Measurements from ENCODE around the gene ZC3HAV1L.
"Not testable (repeated sequence)": the region's sequence is repeated elsewhere in the genome, so short reads cannot be mapped to it uniquely, and the experiment has no call there.

The ZC3HAV1L gene

GRCh38 chr7:139011373-139011772, 24.5 kb downstream of the ZC3HAV1L start:
- no peak for DNase-seq

GRCh38 chr7:139004321-139005090, 31.3 kb downstream of the ZC3HAV1L start:
- DNase-seq = no peak

- no peak for DNase-seq
Measured at GRCh38 chr7:138999414-138999813, 36.4 kb downstream of the ZC3HAV1L start.

- no peak for DNase-seq
Measured at GRCh38 chr7:138992052-138992531, 43.8 kb downstream of the ZC3HAV1L start.

GRCh38 chr7:138987686-138988085, 48.2 kb downstream of the ZC3HAV1L start:
- DNase-seq = no peak

GRCh38 chr7:138982204-138982623, 53.6 kb downstream of the ZC3HAV1L start:
- DNase-seq = no peak

- DNase-seq = peak; percentile 64
Measured at GRCh38 chr7:138981332-138982203, 54.3 kb downstream of the ZC3HAV1L start, which contains the start of gene KIAA1549. TSS of gene KIAA1549 (minus strand) at chr7:138981389. CDS start at chr7:138981269, 120 bp downstream.

GRCh38 chr7:138980563-138981291, 55.1 kb downstream of the ZC3HAV1L start:
- DNase-seq = peak; percentile 56

- peak; percentile 13 for DNase-seq
Measured at GRCh38 chr7:138979988-138980562, 55.8 kb downstream of the ZC3HAV1L start.

GRCh38 chr7:138979226-138979979, 56.4 kb downstream of the ZC3HAV1L start:
- peak; percentile 29 for DNase-seq

- no peak for DNase-seq
Measured at GRCh38 chr7:138978541-138979184, 57.2 kb downstream of the ZC3HAV1L start.

GRCh38 chr7:138976161-138976560, 59.7 kb downstream of the ZC3HAV1L start:
- DNase-seq = not testable (repeated sequence)
